Measurements from ENCODE around the gene TP53TG3E. TPM values are rescaled to one million over a fixed set of nuclear protein-coding genes. Genes with fewer than 3 reads are reported as not detected.
A peak's percentile ranks its signal among the peaks of the same experiment; 100 is the strongest.
"Not testable (repeated sequence)": the region's sequence is repeated elsewhere in the genome, so short reads cannot be mapped to it uniquely, and the experiment has no call there.

The TP53TG3E gene
- total and polyA plus RNA-seq, 2 of the 13 experiments (the other 11 are each of a cell fraction or from before 2014, with no cell fraction given), result not detected

DNA sequence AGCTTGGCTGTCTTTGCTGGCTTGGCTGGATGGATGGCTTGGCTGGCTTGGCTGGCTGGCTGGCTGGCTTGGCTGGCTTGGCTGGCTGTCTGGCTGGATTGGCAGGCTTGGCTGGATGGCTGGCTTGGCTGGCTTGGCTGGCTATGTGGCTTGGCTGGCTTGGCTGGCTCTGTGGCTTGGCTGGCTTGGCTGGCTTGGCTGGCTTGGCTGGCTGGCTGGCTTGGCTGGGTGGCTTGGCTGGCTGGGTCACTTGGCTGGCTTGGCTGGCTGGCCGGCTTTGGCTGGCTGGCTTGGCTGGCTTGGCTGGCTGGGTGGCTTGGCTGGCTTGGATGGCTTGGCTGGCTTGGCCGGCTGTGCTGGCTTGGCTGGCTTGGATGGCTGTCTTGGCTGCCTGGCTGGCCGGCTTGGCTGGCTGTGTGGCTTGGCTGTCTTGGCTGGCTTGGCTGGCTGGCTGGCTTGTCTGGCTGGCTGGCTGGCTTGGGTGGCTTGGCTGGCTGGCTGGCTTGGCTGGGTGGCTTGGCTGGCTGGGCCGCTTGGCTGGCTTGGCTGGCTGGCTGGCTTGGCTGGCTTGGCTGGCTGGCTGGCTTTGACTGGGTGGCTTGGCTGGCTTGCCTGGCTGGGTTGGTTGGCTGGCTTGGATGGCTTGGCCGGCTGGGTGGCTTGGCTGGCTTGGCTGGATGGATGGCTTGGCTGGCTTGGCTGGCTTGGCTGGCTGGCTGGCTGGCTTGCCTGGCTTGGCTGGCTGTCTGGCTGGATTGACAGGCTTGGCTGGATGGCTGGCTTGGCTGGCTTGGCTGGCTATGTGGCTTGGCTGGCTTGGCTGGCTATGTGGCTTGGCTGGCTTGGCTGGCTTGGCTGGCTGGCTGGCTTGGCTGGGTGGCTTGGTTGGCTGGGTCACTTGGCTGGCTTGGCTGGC, 33.8 kb downstream of the TP53TG3E start:
- H3K9ac ChIP-seq (ENCODE audit: insufficient read depth, low read depth, low read length); H3K36me3 ChIP-seq (replicated peaks in 1 of 2; ENCODE audit: control insufficient read depth in 1 of 2, insufficient read depth in 2 of 2, low read length in 2 of 2); H3K27ac ChIP-seq (ENCODE audit: extremely low read length, insufficient read depth, low read length); BruUV-seq (replicated peaks); in situ Hi-C loops (cut with HindIII; ENCODE audit: extremely low pct_ligation_motif_present, low pct_unique_long_range_greater_than_20kb); ATAC-seq; FAIRE-seq; H2AFZ ChIP-seq (ENCODE audit: low read length); H3K4me1 ChIP-seq (ENCODE audit: insufficient read depth, low read length); H3K27me3 ChIP-seq (ENCODE audit: control insufficient read depth in 1 of 2, insufficient read depth in 2 of 2, low read length in 2 of 2); DNase-seq (ENCODE audit: low spot score); H3K4me3 ChIP-seq (replicated peaks in 1 of 3; ENCODE audit: insufficient read depth in 1 of 3, low read depth in 2 of 3, low read length in 3 of 3); H3K79me2 ChIP-seq (ENCODE audit: insufficient read depth, low read length); CTCF ChIA-PET (ENCODE audit: low intra/inter-chr PET ratio, low total read pairs); intact Hi-C loops (cut with micrococcal nuclease; ENCODE audit: unreplicated experiment); POLR2A ChIA-PET; H4K20me1 ChIP-seq (ENCODE audit: insufficient read depth, low read length); H3K4me2 ChIP-seq (ENCODE audit: low read depth, low read length): not testable (repeated sequence)
- peaks cover 16% of the 10 kb centered on the region for H3K9me3 ChIP-seq (ENCODE audit: low read length)
- TF ChIP-seq ZNF704 (CRISPR knock-in tag; IDR thresholded peaks at IDR 0.05; ENCODE audit: borderline replicate concordance) (peak; percentile 51; the same call in 1 of the 2 replicates), ZNF225 (CRISPR knock-in tag; IDR thresholded peaks at IDR 0.05) (0 out of 2 replicates have a peak, but pooled peaks have one; percentile 17)
- 22% methylated on average over 5 of the region's 5 CpGs for WGBS (ENCODE audit: low lambda C conversion rate)

GRCh38 chr16:33338543-33338951, 34.4 kb downstream of the TP53TG3E start:
- H3K4me2 ChIP-seq (ENCODE audit: low read depth, low read length); H2AFZ ChIP-seq (ENCODE audit: low read length); BruUV-seq (replicated peaks); H3K9ac ChIP-seq (ENCODE audit: insufficient read depth, low read depth, low read length); intact Hi-C loops (cut with micrococcal nuclease; ENCODE audit: unreplicated experiment); ATAC-seq; FAIRE-seq; in situ Hi-C loops (cut with HindIII; ENCODE audit: extremely low pct_ligation_motif_present, low pct_unique_long_range_greater_than_20kb); CTCF ChIA-PET (ENCODE audit: low intra/inter-chr PET ratio, low total read pairs); H3K79me2 ChIP-seq (ENCODE audit: insufficient read depth, low read length); DNase-seq (ENCODE audit: low spot score); H3K4me1 ChIP-seq (ENCODE audit: insufficient read depth, low read length); H3K27me3 ChIP-seq (ENCODE audit: control insufficient read depth in 1 of 2, insufficient read depth in 2 of 2, low read length in 2 of 2); H3K27ac ChIP-seq (ENCODE audit: extremely low read length, insufficient read depth, low read length); H4K20me1 ChIP-seq (ENCODE audit: insufficient read depth, low read length); H3K36me3 ChIP-seq (replicated peaks in 1 of 2; ENCODE audit: control insufficient read depth in 1 of 2, insufficient read depth in 2 of 2, low read length in 2 of 2); POLR2A ChIA-PET; H3K4me3 ChIP-seq (replicated peaks in 1 of 3; ENCODE audit: insufficient read depth in 1 of 3, low read depth in 2 of 3, low read length in 3 of 3): not testable (repeated sequence)
- H3K9me3 ChIP-seq (ENCODE audit: low read length), result peaks cover 16% of the 10 kb centered on the region
- 6% methylated on average over 2 of the region's 2 CpGs for WGBS (ENCODE audit: low lambda C conversion rate)
